OCI-LY7 (cell line): Measurements from ENCODE around the gene KIAA1958. TPM values are rescaled to one million over a fixed set of nuclear protein-coding genes. Genes with fewer than 3 reads are reported as not detected.

ENCODE experiments used
- BruUV-seq: library from RNA; stranded (reverse); fragments of 400-500 nt; replicated peaks from 2 replicates; lab custom pipeline; 2021; lab: Mats Ljungman, UMichigan
- CTCF ChIA-PET: fragments of 300-600 bp; sonication (Branson Sonifier 250); formaldehyde crosslinking; loops from one replicate; lab custom pipeline; 2022; ENCODE audit warnings: antibody characterized with exemption; ENCODE audit not compliant: unreplicated experiment; lab: Charles Lee
- POLR2A ChIA-PET: fragments of 300-600 bp; sonication (Branson Sonifier 250); formaldehyde crosslinking; loops from one replicate; lab custom pipeline; 2022; ENCODE audit warnings: antibody characterized with exemption; lab: Charles Lee
- DNase-seq: peaks from one replicate; pipeline ENCODE4 v3.0.0-alpha.2; 2015; ENCODE audit warnings: low spot score
- H2AFZ ChIP-seq: fragments of 200-600 bp; sonication (generic), shearing (Covaris generic); 2 replicates; pipeline ENCODE4 v1.6.1; 2014; ENCODE audit warnings: mild to moderate bottlenecking, antibody characterized with exemption, low read length, moderate library complexity
- H3K27ac ChIP-seq: fragments of 200-600 bp; sonication (generic); 2 replicates; pipeline ENCODE4 v1.5.1; 2014; ENCODE audit warnings: mixed run types, low read depth, mild to moderate bottlenecking, moderate library complexity, low read length, inconsistent platforms; ENCODE audit not compliant: poor library complexity, severe bottlenecking
- H3K36me3 ChIP-seq: fragments of 200-600 bp; sonication (generic); 2 replicates; pipeline ENCODE4 v1.6.1; 2014; ENCODE audit warnings: mild to moderate bottlenecking, antibody characterized with exemption, low read length, moderate library complexity, mixed read lengths; ENCODE audit not compliant: insufficient read depth
- H3K4me1 ChIP-seq: fragments of 200-600 bp; sonication (generic); 2 replicates; pipeline ENCODE4 v1.5.1; 2014; ENCODE audit warnings: mild to moderate bottlenecking, low read length; ENCODE audit not compliant: insufficient read depth, poor library complexity, severe bottlenecking
- H3K4me2 ChIP-seq: fragments of 200-600 bp; sonication (generic); 2 replicates; pipeline ENCODE4 v1.6.1; 2014; ENCODE audit warnings: mild to moderate bottlenecking, low read length
- H3K4me3 ChIP-seq: fragments of 200-600 bp; sonication (generic); 2 replicates; pipeline ENCODE4 v1.5.1; 2014; ENCODE audit warnings: mild to moderate bottlenecking, low read depth, low read length; ENCODE audit not compliant: poor library complexity, severe bottlenecking
- H3K79me2 ChIP-seq: fragments of 200-600 bp; sonication (generic); 2 replicates; pipeline ENCODE4 v1.6.1; 2016; ENCODE audit warnings: low read depth, mild to moderate bottlenecking, low read length, moderate library complexity, mixed read lengths; ENCODE audit not compliant: insufficient read depth
- H3K9me2 ChIP-seq: fragments of 200-600 bp; sonication (generic); 2 replicates; pipeline ENCODE4 v1.6.1; 2016; ENCODE audit warnings: mild to moderate bottlenecking, low read length, mixed read lengths; ENCODE audit not compliant: insufficient read depth
- H3K9me3 ChIP-seq: fragments of 200-600 bp; sonication (generic); 2 replicates; pipeline ENCODE4 v1.6.1; 2014; ENCODE audit warnings: mild to moderate bottlenecking, mixed run types, low read length, mixed read lengths
- H4K20me1 ChIP-seq: fragments of 200-600 bp; sonication (generic); 2 replicates; pipeline ENCODE4 v1.6.1; 2014; ENCODE audit warnings: mild to moderate bottlenecking, antibody characterized with exemption, low read length, moderate library complexity, mixed read lengths; ENCODE audit not compliant: insufficient read depth
- EZH2phosphoT487 ChIP-seq: fragments of 200-600 bp; sonication (generic); IDR thresholded peaks from 2 replicates; pipeline ENCODE4 v1.6.1; 2018; ENCODE audit warnings: low read depth, borderline replicate concordance, mild to moderate bottlenecking, mixed run types, antibody characterized with exemption, low read length, moderate library complexity, mixed read lengths
- intact Hi-C: fragments of 100-400 bp; cut with micrococcal nuclease; formaldehyde crosslinking; loops from one replicate; pipeline ENCODE4 v1.10.0; 2022; ENCODE audit not compliant: unreplicated experiment
- total RNA-seq, 2 experiments: library from RNA; depleted of rRNA in 1 of 2; stranded (reverse); fragments of >200 nt in 1 of 2; shearing (Covaris generic) in 1 of 2; gene quantifications; 2 replicates each; pipeline ENCODE4 v1.2.3, GENCODE V29; 2014 to 2022
- TF ChIP-seq, protein P1 (sequence below): fragments of 200-600 bp; sonication (generic); conservative IDR thresholded peaks from 2 replicates; pipeline ENCODE4 v1.5.1; 2014; ENCODE audit warnings: mild to moderate bottlenecking, antibody characterized with exemption, low read length, moderate library complexity, mixed read lengths

Gene KIAA1958
- total RNA-seq, 2 experiments from 2014 or later = 15.4 to 19.8 TPM

- TF ChIP-seq EZH2phosphoT487 = no peak
- TF ChIP-seq, protein P1, sequence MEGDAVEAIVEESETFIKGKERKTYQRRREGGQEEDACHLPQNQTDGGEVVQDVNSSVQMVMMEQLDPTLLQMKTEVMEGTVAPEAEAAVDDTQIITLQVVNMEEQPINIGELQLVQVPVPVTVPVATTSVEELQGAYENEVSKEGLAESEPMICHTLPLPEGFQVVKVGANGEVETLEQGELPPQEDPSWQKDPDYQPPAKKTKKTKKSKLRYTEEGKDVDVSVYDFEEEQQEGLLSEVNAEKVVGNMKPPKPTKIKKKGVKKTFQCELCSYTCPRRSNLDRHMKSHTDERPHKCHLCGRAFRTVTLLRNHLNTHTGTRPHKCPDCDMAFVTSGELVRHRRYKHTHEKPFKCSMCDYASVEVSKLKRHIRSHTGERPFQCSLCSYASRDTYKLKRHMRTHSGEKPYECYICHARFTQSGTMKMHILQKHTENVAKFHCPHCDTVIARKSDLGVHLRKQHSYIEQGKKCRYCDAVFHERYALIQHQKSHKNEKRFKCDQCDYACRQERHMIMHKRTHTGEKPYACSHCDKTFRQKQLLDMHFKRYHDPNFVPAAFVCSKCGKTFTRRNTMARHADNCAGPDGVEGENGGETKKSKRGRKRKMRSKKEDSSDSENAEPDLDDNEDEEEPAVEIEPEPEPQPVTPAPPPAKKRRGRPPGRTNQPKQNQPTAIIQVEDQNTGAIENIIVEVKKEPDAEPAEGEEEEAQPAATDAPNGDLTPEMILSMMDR = no peak
- ChIA-PET POLR2A (interaction anchor here (0.5 to 1.7 kb wide), 4 partner anchors 17 to 610 kb away, joined by 3 to 5 read pairs (median 4); no protein-coding TSS in a partner anchor), CTCF (no interaction called here)
- no peaks in the 10 kb centered on the region for H4K20me1 ChIP-seq
- intact Hi-C loops = no loop called here
- no peak overlapping the region for H3K27ac ChIP-seq
- H3K79me2 ChIP-seq = 0 out of 2 replicates have a peak, but pooled peaks cover 11% of the 10 kb centered on the region
- no peak for DNase-seq
- BruUV-seq = no TSS peak
- H3K9me2 ChIP-seq = no peaks in the 10 kb centered on the region
- no peaks in the 10 kb centered on the region for H3K9me3 ChIP-seq
- no peak overlapping the region for H2AFZ ChIP-seq
- H3K4me2 ChIP-seq = no peak overlapping the region
- peaks cover 86% of the 10 kb centered on the region for H3K36me3 ChIP-seq
- H3K4me1 ChIP-seq = peaks cover 6% of the 10 kb centered on the region
- no peak overlapping the region for H3K4me3 ChIP-seq
Observed at GRCh38 chr9:112694706-112695555, 208.3 kb downstream of the KIAA1958 start.

GRCh38 chr9:112696461-112696860, 209.8 kb downstream of the KIAA1958 start:
- no peaks in the 10 kb centered on the region for H3K9me3 ChIP-seq
- H2AFZ ChIP-seq = no peak overlapping the region
- no peak for DNase-seq
- H3K9me2 ChIP-seq = no peaks in the 10 kb centered on the region
- no peak overlapping the region for H3K27ac ChIP-seq
- BruUV-seq = no TSS peak
- H3K4me2 ChIP-seq = no peak overlapping the region
- POLR2A ChIA-PET = no interaction called here
- H3K36me3 ChIP-seq = peaks cover 84% of the 10 kb centered on the region
- intact Hi-C loops = no loop called here
- CTCF ChIA-PET = interaction anchor here (0.6 kb wide), 1 partner anchor 335 kb away, joined by 3 read pairs; no protein-coding TSS in a partner anchor
- peaks cover 6% of the 10 kb centered on the region for H3K4me1 ChIP-seq
- TF ChIP-seq, protein P1 = no peak
- no peak for TF ChIP-seq EZH2phosphoT487
- H3K4me3 ChIP-seq = no peak overlapping the region
- H4K20me1 ChIP-seq = no peaks in the 10 kb centered on the region
- 0 out of 2 replicates have a peak, but pooled peaks cover 11% of the 10 kb centered on the region for H3K79me2 ChIP-seq
